Psoas muscle (tissue), 8 donors: Measurements from ENCODE around the gene PUDP. TPM values are rescaled to one million over a fixed set of nuclear protein-coding genes. Genes with fewer than 3 reads are reported as not detected.

Experiments
- ATAC-seq, 4 donors: fragments of 200-7000 bp; cut with Tn5 transposase; one replicate each; pipeline ENCODE4 v1.9.1; 2020; ENCODE audit warnings: moderate library complexity in 3 of 4, mild to moderate bottlenecking in 2 of 4
- DNase-seq, 2 donors: peaks; one replicate each; pipeline ENCODE4 v3.0.0-alpha.2; 2020
- H3K27ac ChIP-seq: fragments of 200-600 bp; one replicate; pipeline ENCODE4 v1.8.0; 2022
- H3K27me3 ChIP-seq, 3 donors: fragments of 200-600 bp in 1 of 3; one replicate each; pipeline versions ENCODE4 v1.6.1 to v1.8.0; 2013 to 2022; ENCODE audit warnings: low read length in 2 of 3, mild to moderate bottlenecking in 2 of 3, moderate library complexity in 1 of 3; ENCODE audit not compliant: insufficient read depth in 3 of 3
- H3K36me3 ChIP-seq, 2 donors: fragments of 200-600 bp in 1 of 2; one replicate each; pipeline versions ENCODE4 v1.6.1 to v1.8.0; 2013 to 2022; ENCODE audit warnings: low read depth in 1 of 2, mild to moderate bottlenecking in 1 of 2, moderate library complexity in 1 of 2; ENCODE audit not compliant: insufficient read depth in 1 of 2
- H3K4me1 ChIP-seq: fragments of 200-600 bp; one replicate; pipeline ENCODE4 v1.8.0; 2022
- H3K4me3 ChIP-seq: fragments of 200-600 bp; one replicate; pipeline ENCODE4 v1.8.0; 2022; ENCODE audit warnings: mild to moderate bottlenecking
- H3K9me3 ChIP-seq: fragments of 200-600 bp; one replicate; pipeline ENCODE4 v1.8.0; 2022
- CTCF ChIP-seq: fragments of 200-600 bp; IDR thresholded peaks from one replicate; pipeline ENCODE4 v1.8.0; 2022; ENCODE audit warnings: antibody characterized with exemption
- WGBS, 3 donors: extraction: QIAGEN DNeasy Blood & Tissue Kit; methylation state at CpG; one replicate each; pipeline versions ENCODE4 v1.1.6 to v1.1.7; 2013; 5-methylcytosine and 5-hydroxymethylcytosine counted together
- intact Hi-C, 2 donors: fragments of 100-400 bp; cut with DNase I; formaldehyde crosslinking; loops; one replicate each; pipeline versions ENCODE4 v1.11.0 to v1.14.2; 2022
- polyA plus RNA-seq, 3 donors: library from polyadenylated mRNA; stranded (reverse); fragments of 200-250 nt; gene quantifications; one replicate each; pipeline ENCODE4 v1.2.3, GENCODE V29; 2013
- total RNA-seq, 4 donors: library from RNA; stranded (reverse); fragmentation: NEBNext Ultra II Directional in 2 of 4; extraction: Animal tissue kit (Norgen Biotek cat#: 25700) in 2 of 4; gene quantifications; one replicate each; pipeline versions ENCODE4 v1.2.1 to v1.2.4, GENCODE V29; 2021 to 2023
- donor health status: healthy with polysubstance abuse.
- donor health status: DM: no; HTN: no; CAD: no; lungs with moderate emphysema.
- donor health status: Bipolar disorder and iron deficiency.
- donor health status: healthy.
- donor health status: DM: yes; HTN: yes; CAD: no.
- donor health status: DM: no; HTN: no; CAD: no.
- donor health status: DM: no; HTN: no; CAD: no.
- donor health status: DM: yes; HTN: yes; CAD: no.

Gene PUDP
- total and polyA plus RNA-seq, 7 donors = 17.2 to 34.0 (median 21.4) TPM

- no peak for TF ChIP-seq CTCF
Observed at GRCh38 chrX:7086384-7086783, 61.6 kb downstream of the PUDP start.

DNA sequence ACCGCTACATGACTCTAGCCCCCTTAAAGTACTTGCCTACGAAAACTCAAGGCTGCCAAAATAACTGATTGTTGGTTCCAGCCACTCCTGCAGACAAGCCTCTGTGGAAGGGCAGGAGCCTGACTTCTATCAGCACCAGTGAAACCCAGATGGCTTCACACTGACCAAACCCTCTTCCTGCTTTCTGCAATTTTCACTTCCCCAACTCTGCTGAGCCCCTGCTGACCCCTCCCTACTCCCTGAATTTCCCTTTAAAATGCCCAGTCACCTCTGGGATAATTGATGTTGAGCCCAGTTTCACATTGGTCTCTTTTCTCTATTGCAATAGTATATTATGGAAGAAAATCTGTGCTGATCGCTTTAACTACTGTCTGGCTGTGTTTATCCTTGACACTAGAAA lies 62.1 kb downstream of the PUDP start:
- H3K9me3 ChIP-seq = no peaks in the 10 kb centered on the region
- ATAC-seq = no peak
- H3K36me3 ChIP-seq = no peaks in the 10 kb centered on the region
- DNase-seq = no peak
- WGBS, 3 donors = 84 to 93% (median 89%) methylated on average over 3 of the region's 3 CpGs
- H3K4me1 ChIP-seq = peaks cover 5% of the 10 kb centered on the region
- H3K27me3 ChIP-seq = no peaks in the 10 kb centered on the region
- H3K4me3 ChIP-seq = no peak overlapping the region
- TF ChIP-seq CTCF = no peak
- intact Hi-C loops = no loop called here
- no peak overlapping the region for H3K27ac ChIP-seq

More at GRCh38 chrX:7086384-7086783, 61.6 kb downstream of the PUDP start:
- H3K27ac ChIP-seq = no peak overlapping the region
- no peak overlapping the region for H3K4me3 ChIP-seq
- H3K9me3 ChIP-seq = no peaks in the 10 kb centered on the region
- 87 to 90% (median 87%) methylated on average over 3 of the region's 3 CpGs for WGBS, 3 donors
- DNase-seq = no peak
- no peaks in the 10 kb centered on the region for H3K36me3 ChIP-seq
- no peaks in the 10 kb centered on the region for H3K27me3 ChIP-seq
- intact Hi-C loops = no loop called here
- peaks cover 5% of the 10 kb centered on the region for H3K4me1 ChIP-seq
- no peak for ATAC-seq

- ATAC-seq = no peak
- peaks cover 5% of the 10 kb centered on the region for H3K4me1 ChIP-seq
- H3K4me3 ChIP-seq = no peak overlapping the region
- 95 to 98% (median 96%) methylated on average over 10 of the region's 10 CpGs for WGBS, 3 donors
- H3K27ac ChIP-seq = no peak overlapping the region
- no peaks in the 10 kb centered on the region for H3K36me3 ChIP-seq
- no peaks in the 10 kb centered on the region for H3K27me3 ChIP-seq
- TF ChIP-seq CTCF = no peak
- H3K9me3 ChIP-seq = no peaks in the 10 kb centered on the region
- intact Hi-C loops = no loop called here
- no peak for DNase-seq
Observed at GRCh38 chrX:7084841-7085240, 63.1 kb downstream of the PUDP start.

DNA sequence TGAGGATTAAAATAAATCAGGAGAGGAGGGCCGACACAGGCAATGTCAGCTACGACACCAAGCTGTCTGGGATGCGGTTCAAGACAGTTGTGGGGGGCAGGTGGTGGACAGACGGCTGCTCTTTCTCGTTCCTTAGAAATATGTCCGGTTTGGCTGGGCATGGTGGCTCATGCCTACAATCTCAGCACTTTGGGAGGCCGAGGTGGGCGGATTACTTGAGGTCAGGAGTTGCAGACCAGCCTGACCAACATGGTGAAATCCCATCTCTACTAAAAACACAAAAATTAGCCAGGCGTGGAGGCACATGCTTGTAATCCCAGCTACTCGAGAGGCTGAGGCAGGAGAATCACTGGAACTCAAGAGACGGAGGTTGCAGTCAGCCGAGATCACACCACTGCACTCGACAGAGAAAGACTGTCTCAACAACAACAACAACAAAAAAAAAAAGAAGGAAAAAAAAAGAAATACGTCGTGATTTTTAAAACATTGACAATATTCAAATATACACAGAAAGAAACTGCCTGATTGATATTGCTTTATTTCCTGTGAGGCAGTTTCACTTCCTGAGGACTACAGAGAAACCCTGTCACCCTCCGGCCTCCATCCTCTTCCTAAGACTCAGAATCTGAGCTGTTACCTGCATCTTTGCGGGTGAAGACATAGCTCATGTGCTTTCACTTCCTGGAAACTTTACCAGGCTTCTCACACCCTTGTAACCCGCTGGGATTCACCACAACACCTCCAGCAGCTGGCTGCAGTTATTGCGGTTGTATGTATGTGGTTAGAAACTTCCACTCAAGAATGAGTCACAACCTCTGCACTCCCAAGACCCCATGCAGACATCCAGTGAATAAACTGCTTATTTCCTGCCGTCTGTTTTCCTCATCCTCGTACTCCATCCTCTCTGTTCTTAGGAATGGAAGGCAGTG lies 64.2 kb downstream of the PUDP start:
- ATAC-seq (peak in 2 of 4 donors; percentile 27 to 56), DNase-seq (no peak)
- Histone ChIP-seq H3K27ac (no peak overlapping the region), H3K4me3 (no peak overlapping the region), H3K9me3 (no peaks in the 10 kb centered on the region), H3K27me3 (no peaks in the 10 kb centered on the region), H3K36me3 (no peaks in the 10 kb centered on the region), H3K4me1 (peaks cover 5% of the 10 kb centered on the region)
- intact Hi-C loops = no loop called here
- 51 to 69% (median 64%) methylated on average over 20 to 21 of the region's 21 CpGs for WGBS, 3 donors
- no peak for TF ChIP-seq CTCF
